Keratinocyte (primary cell): ENCODE data around the gene MARCHF2.

ENCODE experiments used
- CTCF ChIP-seq, 3 experiments: IDR thresholded peaks in 1 of 3; conservative IDR thresholded peaks in 1 of 3; optimal IDR thresholded peaks in 1 of 3; 2 replicates in 2 of 3; 3 replicates in 1 of 3; pipeline versions ENCODE3 to v1.5.1; 2011; ENCODE audit warnings: low read length in 3 of 3, mild to moderate bottlenecking in 3 of 3, moderate library complexity in 2 of 3, control low read depth in 1 of 3, inconsistent platforms in 1 of 3; ENCODE audit not compliant: insufficient read depth in 2 of 3; ENCODE audit errors: extremely low read depth in 1 of 3
- EZH2 ChIP-seq: IDR thresholded peaks from one replicate; pipeline ENCODE4 v1.6.1; 2012; ENCODE audit warnings: inconsistent platforms, mild to moderate bottlenecking, low read length, moderate library complexity

GRCh38 chr19:8397271-8397670 is 15.8 kb upstream of the MARCHF2 start:
- TF ChIP-seq CTCF (optimal IDR thresholded peaks at IDR 0.05 in 1 of 3, IDR thresholded peaks at IDR 0.05 in 1 of 3, conservative IDR thresholded peaks at IDR 0.05 in 1 of 3; ENCODE audit: extremely low read depth in 1 of 3, insufficient read depth in 2 of 3, low read length in 3 of 3) (no peak), EZH2 (no peak)
